ENCODE results near the gene PCSK1N.

The PCSK1N gene

GRCh38 chrX:48834383-48834709, 1.1 kb downstream of the PCSK1N start:
- peaks cover 77% of the 10 kb centered on the region for H3K27me3 ChIP-seq (ENCODE audit: control insufficient read depth, insufficient read depth, low read length)
- no peak overlapping the region for H3K27ac ChIP-seq (ENCODE audit: low read depth, low read length)
- H3K9ac ChIP-seq (ENCODE audit: low read length), result no peak overlapping the region
- peaks cover 13% of the 10 kb centered on the region; the same call in 1 of the 2 replicates for H3K9me3 ChIP-seq (ENCODE audit: control insufficient read depth, insufficient read depth, low read depth, low read length)
- no peaks in the 10 kb centered on the region for H3K36me3 ChIP-seq (ENCODE audit: control insufficient read depth, insufficient read depth, low read length)
- peaks cover 9% of the 10 kb centered on the region; the same call in 1 of the 2 replicates for H3K4me1 ChIP-seq (ENCODE audit: control insufficient read depth, insufficient read depth, low read length)
- peak overlapping the region; percentile 61 for H3K4me3 ChIP-seq (ENCODE audit: low read depth, low read length)

- no peak overlapping the region for H3K27ac ChIP-seq (ENCODE audit: low read depth, low read length)
- H3K9ac ChIP-seq (ENCODE audit: low read length), result no peak overlapping the region
- peaks cover 84% of the 10 kb centered on the region for H3K27me3 ChIP-seq (ENCODE audit: control insufficient read depth, insufficient read depth, low read length)
- H3K4me1 ChIP-seq (ENCODE audit: control insufficient read depth, insufficient read depth, low read length), result peaks cover 9% of the 10 kb centered on the region; the same call in 1 of the 2 replicates
- H3K4me3 ChIP-seq (ENCODE audit: low read depth, low read length), result no peak overlapping the region
- H3K9me3 ChIP-seq (ENCODE audit: control insufficient read depth, insufficient read depth, low read depth, low read length), result peaks cover 13% of the 10 kb centered on the region; the same call in 1 of the 2 replicates
- no peaks in the 10 kb centered on the region for H3K36me3 ChIP-seq (ENCODE audit: control insufficient read depth, insufficient read depth, low read length)
These were observed 1.8 kb downstream of the PCSK1N start for GRCh38 chrX:48833542-48834138.

- Histone ChIP-seq H3K36me3 (ENCODE audit: control insufficient read depth, insufficient read depth, low read length) (no peaks in the 10 kb centered on the region), H3K9me3 (ENCODE audit: control insufficient read depth, insufficient read depth, low read depth, low read length) (peaks cover 13% of the 10 kb centered on the region; the same call in 1 of the 2 replicates), H3K27ac (ENCODE audit: low read depth, low read length) (no peak overlapping the region), H3K4me1 (ENCODE audit: control insufficient read depth, insufficient read depth, low read length) (peaks cover 12% of the 10 kb centered on the region; the same call in 1 of the 2 replicates), H3K4me3 (ENCODE audit: low read depth, low read length) (peak overlapping the region; percentile 56), H3K9ac (ENCODE audit: low read length) (peak overlapping the region; percentile 25), H3K27me3 (ENCODE audit: control insufficient read depth, insufficient read depth, low read length) (peaks cover 94% of the 10 kb centered on the region)
These were observed 3.5 kb downstream of the PCSK1N start for GRCh38 chrX:48831909-48832291.

- Histone ChIP-seq H3K36me3 (ENCODE audit: control insufficient read depth, insufficient read depth, low read length) (no peaks in the 10 kb centered on the region), H3K4me3 (ENCODE audit: low read depth, low read length) (peak overlapping the region; percentile 56), H3K9me3 (ENCODE audit: control insufficient read depth, insufficient read depth, low read depth, low read length) (peaks cover 16% of the 10 kb centered on the region; the same call in 1 of the 2 replicates), H3K4me1 (ENCODE audit: control insufficient read depth, insufficient read depth, low read length) (peaks cover 12% of the 10 kb centered on the region; the same call in 1 of the 2 replicates), H3K27me3 (ENCODE audit: control insufficient read depth, insufficient read depth, low read length) (peaks cover 88% of the 10 kb centered on the region), H3K27ac (ENCODE audit: low read depth, low read length) (no peak overlapping the region), H3K9ac (ENCODE audit: low read length) (peak overlapping the region; percentile 49)
These were observed 4.1 kb downstream of the PCSK1N start for GRCh38 chrX:48831136-48831908.

GRCh38 chrX:48829016-48829735, 6.2 kb downstream of the PCSK1N start:
- Histone ChIP-seq H3K9me3 (ENCODE audit: control insufficient read depth, insufficient read depth, low read depth, low read length) (peaks cover 20% of the 10 kb centered on the region; the same call in 1 of the 2 replicates), H3K4me3 (ENCODE audit: low read depth, low read length) (no peak overlapping the region), H3K27me3 (ENCODE audit: control insufficient read depth, insufficient read depth, low read length) (peaks cover 68% of the 10 kb centered on the region), H3K27ac (ENCODE audit: low read depth, low read length) (no peak overlapping the region), H3K9ac (ENCODE audit: low read length) (no peak overlapping the region), H3K36me3 (ENCODE audit: control insufficient read depth, insufficient read depth, low read length) (peaks cover 10% of the 10 kb centered on the region), H3K4me1 (ENCODE audit: control insufficient read depth, insufficient read depth, low read length) (peaks cover 4% of the 10 kb centered on the region; the same call in 1 of the 2 replicates)

- peak overlapping the region; percentile 19 for H3K4me3 ChIP-seq (ENCODE audit: low read depth, low read length)
- peaks cover 25% of the 10 kb centered on the region for H3K36me3 ChIP-seq (ENCODE audit: control insufficient read depth, insufficient read depth, low read length)
- H3K4me1 ChIP-seq (ENCODE audit: control insufficient read depth, insufficient read depth, low read length), result peaks cover 4% of the 10 kb centered on the region; the same call in 1 of the 2 replicates
- no peak overlapping the region for H3K27ac ChIP-seq (ENCODE audit: low read depth, low read length)
- peaks cover 52% of the 10 kb centered on the region for H3K27me3 ChIP-seq (ENCODE audit: control insufficient read depth, insufficient read depth, low read length)
- H3K9me3 ChIP-seq (ENCODE audit: control insufficient read depth, insufficient read depth, low read depth, low read length), result peaks cover 26% of the 10 kb centered on the region; the same call in 1 of the 2 replicates
- H3K9ac ChIP-seq (ENCODE audit: low read length), result no peak overlapping the region
These were observed 7.8 kb downstream of the PCSK1N start for GRCh38 chrX:48827654-48827968.

- Histone ChIP-seq H3K4me3 (ENCODE audit: low read depth, low read length) (peak overlapping the region; percentile 19), H3K27ac (ENCODE audit: low read depth, low read length) (no peak overlapping the region), H3K9me3 (ENCODE audit: control insufficient read depth, insufficient read depth, low read depth, low read length) (peaks cover 28% of the 10 kb centered on the region; the same call in 1 of the 2 replicates), H3K36me3 (ENCODE audit: control insufficient read depth, insufficient read depth, low read length) (peaks cover 30% of the 10 kb centered on the region), H3K4me1 (ENCODE audit: control insufficient read depth, insufficient read depth, low read length) (peaks cover 4% of the 10 kb centered on the region; the same call in 1 of the 2 replicates), H3K27me3 (ENCODE audit: control insufficient read depth, insufficient read depth, low read length) (peaks cover 47% of the 10 kb centered on the region), H3K9ac (ENCODE audit: low read length) (no peak overlapping the region)
These were observed 8.3 kb downstream of the PCSK1N start for GRCh38 chrX:48826876-48827653.

- Histone ChIP-seq H3K9me3 (ENCODE audit: control insufficient read depth, insufficient read depth, low read depth, low read length) (peaks cover 25% of the 10 kb centered on the region; the same call in 1 of the 2 replicates), H3K27ac (ENCODE audit: low read depth, low read length) (no peak within 1 kb of the TSS), H3K27me3 (ENCODE audit: control insufficient read depth, insufficient read depth, low read length) (peaks cover 39% of the 10 kb centered on the region), H3K4me3 (ENCODE audit: low read depth, low read length) (peak within 1 kb of the TSS; percentile 19), H3K36me3 (ENCODE audit: control insufficient read depth, insufficient read depth, low read length) (peaks cover 35% of the 10 kb centered on the region), H3K9ac (ENCODE audit: low read length) (no peak within 1 kb of the TSS), H3K4me1 (ENCODE audit: control insufficient read depth, insufficient read depth, low read length) (peaks cover 4% of the 10 kb centered on the region; the same call in 1 of the 2 replicates)
These were observed 9.1 kb downstream of the PCSK1N start, which contains the start of gene ERAS for GRCh38 chrX:48826135-48826875. ERAS (plus strand) TSS chrX:48826513; CDS start chrX:48829124, 2,611 bp downstream.

GRCh38 chrX:48824066-48824465, 11.3 kb downstream of the PCSK1N start:
- Histone ChIP-seq H3K27me3 (ENCODE audit: control insufficient read depth, insufficient read depth, low read length) (peaks cover 17% of the 10 kb centered on the region), H3K4me3 (ENCODE audit: low read depth, low read length) (no peak overlapping the region), H3K36me3 (ENCODE audit: control insufficient read depth, insufficient read depth, low read length) (peaks cover 45% of the 10 kb centered on the region), H3K27ac (ENCODE audit: low read depth, low read length) (no peak overlapping the region), H3K9me3 (ENCODE audit: control insufficient read depth, insufficient read depth, low read depth, low read length) (peaks cover 26% of the 10 kb centered on the region; the same call in 1 of the 2 replicates), H3K4me1 (ENCODE audit: control insufficient read depth, insufficient read depth, low read length) (peaks cover 4% of the 10 kb centered on the region; the same call in 1 of the 2 replicates), H3K9ac (ENCODE audit: low read length) (no peak overlapping the region)

- Histone ChIP-seq H3K4me3 (ENCODE audit: low read depth, low read length) (no peak overlapping the region), H3K27ac (ENCODE audit: low read depth, low read length) (no peak overlapping the region), H3K4me1 (ENCODE audit: control insufficient read depth, insufficient read depth, low read length) (peaks cover 4% of the 10 kb centered on the region; the same call in 1 of the 2 replicates), H3K9me3 (ENCODE audit: control insufficient read depth, insufficient read depth, low read depth, low read length) (peaks cover 36% of the 10 kb centered on the region; the same call in 1 of the 2 replicates), H3K9ac (ENCODE audit: low read length) (no peak overlapping the region), H3K36me3 (ENCODE audit: control insufficient read depth, insufficient read depth, low read length) (peaks cover 53% of the 10 kb centered on the region), H3K27me3 (ENCODE audit: control insufficient read depth, insufficient read depth, low read length) (peaks cover 8% of the 10 kb centered on the region)
These were observed 12.4 kb downstream of the PCSK1N start for GRCh38 chrX:48823053-48823452.
